GM20000 (cell line): Measurements from ENCODE around the gene CPT1C.

ENCODE experiments used
- DNase-seq: peaks from one replicate; pipeline ENCODE4 v3.0.0; 2012; ENCODE audit warnings: low spot score
- TF ChIP-seq, protein P1 (sequence below): IDR thresholded peaks from 2 replicates; pipeline ENCODE4 v1.5.1; 2012; ENCODE audit warnings: mild to moderate bottlenecking, control low read depth; ENCODE audit errors: extremely low read depth, missing control alignments

Gene CPT1C

GRCh38 chr19:49679771-49680413 lies 11.0 kb upstream of the CPT1C start:
- DNase-seq: no peak
- TF ChIP-seq, protein P1, sequence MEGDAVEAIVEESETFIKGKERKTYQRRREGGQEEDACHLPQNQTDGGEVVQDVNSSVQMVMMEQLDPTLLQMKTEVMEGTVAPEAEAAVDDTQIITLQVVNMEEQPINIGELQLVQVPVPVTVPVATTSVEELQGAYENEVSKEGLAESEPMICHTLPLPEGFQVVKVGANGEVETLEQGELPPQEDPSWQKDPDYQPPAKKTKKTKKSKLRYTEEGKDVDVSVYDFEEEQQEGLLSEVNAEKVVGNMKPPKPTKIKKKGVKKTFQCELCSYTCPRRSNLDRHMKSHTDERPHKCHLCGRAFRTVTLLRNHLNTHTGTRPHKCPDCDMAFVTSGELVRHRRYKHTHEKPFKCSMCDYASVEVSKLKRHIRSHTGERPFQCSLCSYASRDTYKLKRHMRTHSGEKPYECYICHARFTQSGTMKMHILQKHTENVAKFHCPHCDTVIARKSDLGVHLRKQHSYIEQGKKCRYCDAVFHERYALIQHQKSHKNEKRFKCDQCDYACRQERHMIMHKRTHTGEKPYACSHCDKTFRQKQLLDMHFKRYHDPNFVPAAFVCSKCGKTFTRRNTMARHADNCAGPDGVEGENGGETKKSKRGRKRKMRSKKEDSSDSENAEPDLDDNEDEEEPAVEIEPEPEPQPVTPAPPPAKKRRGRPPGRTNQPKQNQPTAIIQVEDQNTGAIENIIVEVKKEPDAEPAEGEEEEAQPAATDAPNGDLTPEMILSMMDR: no peak

DNA sequence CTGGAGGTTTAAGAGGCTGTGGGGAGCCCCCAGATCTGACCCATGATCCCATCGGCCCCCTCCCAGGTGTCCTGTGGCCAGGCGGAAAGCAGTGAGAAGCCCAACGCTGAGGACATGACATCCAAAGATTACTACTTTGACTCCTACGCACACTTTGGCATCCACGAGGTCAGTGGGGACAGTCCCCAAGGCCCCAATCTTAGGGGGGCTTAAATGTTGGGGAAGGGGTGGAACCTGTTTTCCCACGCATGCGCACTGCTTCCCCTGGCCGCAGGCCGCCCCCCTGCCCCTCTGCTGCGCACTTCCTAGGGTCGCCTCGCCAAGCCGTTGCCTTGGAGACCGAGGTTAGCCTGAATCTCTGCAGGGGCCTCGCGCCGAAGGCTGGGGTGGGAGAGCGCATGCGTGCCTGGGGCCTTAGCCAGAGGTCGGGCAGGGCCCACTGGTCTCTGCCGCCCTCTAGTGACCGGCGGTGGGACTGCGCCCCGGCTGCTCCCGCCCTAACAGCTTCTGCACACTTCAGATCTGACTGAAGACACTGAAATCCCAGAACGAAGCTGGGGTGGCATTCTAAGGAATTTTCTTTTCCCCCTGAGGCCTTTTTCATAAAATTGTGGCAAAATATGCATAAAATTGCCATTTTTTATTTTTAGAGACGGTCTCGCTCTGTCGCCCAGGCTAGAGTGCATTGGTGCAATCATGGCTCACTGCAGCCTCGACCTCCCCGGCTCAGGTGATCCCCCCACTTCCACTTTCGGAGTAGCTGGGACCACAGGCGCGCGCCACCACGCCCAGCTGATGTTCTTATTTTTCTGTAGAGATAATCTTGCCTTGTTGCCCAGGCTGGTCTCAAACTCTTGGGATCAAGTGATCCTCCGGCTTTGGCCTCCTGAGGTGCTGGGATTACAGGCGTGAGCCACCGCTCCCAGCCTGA lies 10.2 kb upstream of the CPT1C start:
- TF ChIP-seq, protein P1: peak; percentile 98
- peak; percentile 96 for DNase-seq

DNA sequence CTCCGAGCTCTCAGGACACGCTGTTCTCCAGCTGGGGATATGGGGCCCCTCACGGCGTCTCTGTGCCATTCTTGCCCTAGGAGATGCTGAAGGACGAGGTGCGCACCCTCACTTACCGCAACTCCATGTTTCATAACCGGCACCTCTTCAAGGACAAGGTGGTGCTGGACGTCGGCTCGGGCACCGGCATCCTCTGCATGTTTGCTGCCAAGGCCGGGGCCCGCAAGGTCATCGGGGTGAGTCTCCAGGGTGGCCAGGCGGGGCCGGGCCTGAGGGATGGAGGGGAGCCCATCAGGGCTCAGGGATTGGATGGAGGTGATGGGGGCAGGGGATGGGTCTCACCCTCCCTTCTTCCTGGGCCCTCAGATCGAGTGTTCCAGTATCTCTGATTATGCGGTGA lies 9.1 kb upstream of the CPT1C start:
- no peak for DNase-seq
- TF ChIP-seq, protein P1: no peak

GRCh38 chr19:49682274-49682673 lies 8.6 kb upstream of the CPT1C start:
- TF ChIP-seq, protein P1: no peak
- no peak for DNase-seq

DNA sequence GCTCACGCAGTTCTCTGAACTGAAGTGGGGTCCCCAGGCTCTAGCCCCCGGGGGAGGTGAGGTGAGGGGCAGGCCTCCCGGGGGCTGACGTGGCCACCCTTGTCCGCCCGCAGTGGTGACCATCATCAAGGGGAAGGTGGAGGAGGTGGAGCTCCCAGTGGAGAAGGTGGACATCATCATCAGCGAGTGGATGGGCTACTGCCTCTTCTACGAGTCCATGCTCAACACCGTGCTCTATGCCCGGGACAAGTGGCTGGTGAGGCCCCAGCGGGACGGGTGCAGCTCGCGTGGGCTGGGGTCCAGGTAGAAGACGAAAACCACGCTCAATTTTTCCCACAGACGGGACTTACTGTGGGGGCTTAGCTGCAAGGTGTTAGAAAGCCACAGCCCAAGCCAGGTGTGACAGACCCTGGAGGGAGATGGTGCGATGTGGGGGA lies 7.1 kb upstream of the CPT1C start:
- TF ChIP-seq, protein P1: no peak
- no peak for DNase-seq

- peak; percentile 75 for DNase-seq
- TF ChIP-seq, protein P1: no peak
Observed at GRCh38 chr19:49684251-49684982, 6.5 kb upstream of the CPT1C start.
